Stomach (tissue), 9 donors: ENCODE measurements around the gene OAS3. TPM values are rescaled to one million over a fixed set of nuclear protein-coding genes. Genes with fewer than 3 reads are reported as not detected.
A peak's percentile ranks its signal among the peaks of the same experiment; 100 is the strongest.

Experiments used
- DNase-seq, 2 donors: peaks; one replicate each; pipeline versions ENCODE4 v3.0.0 to v3.0.0-alpha.2; 2013 to 2019
- H3K27ac ChIP-seq, 5 donors: fragments of 200-600 bp in 4 of 5; sonication (generic) in 4 of 5; one replicate each; pipeline ENCODE4 v1.5.1; 2013 to 2019; ENCODE audit warnings: mild to moderate bottlenecking in 1 of 5, moderate library complexity in 1 of 5
- H3K27me3 ChIP-seq, 3 donors: fragments of 200-600 bp; sonication (generic); one replicate each; pipeline ENCODE4 v1.5.1; 2017 to 2019; ENCODE audit warnings: mixed run types in 1 of 3
- H3K36me3 ChIP-seq, 4 donors: fragments of 200-600 bp; sonication (generic); 1 replicate in 3 of 4; 2 replicates in 1 of 4; pipeline ENCODE4 v1.5.1; 2016 to 2019
- H3K4me1 ChIP-seq, 4 donors: fragments of 200-600 bp; sonication (generic); one replicate each; pipeline ENCODE4 v1.5.1; 2016 to 2019
- H3K4me3 ChIP-seq, 4 donors: fragments of 200-600 bp; sonication (generic) in 3 of 4; one replicate each; pipeline ENCODE4 v1.5.1; 2016 to 2019; ENCODE audit warnings: mild to moderate bottlenecking in 1 of 4
- H3K9me3 ChIP-seq, 4 donors: fragments of 200-600 bp; sonication (generic); one replicate each; pipeline ENCODE4 v1.5.1; 2016 to 2019
- CTCF ChIP-seq, 7 experiments: fragments of 450-650 bp in 4 of 7; fragments of 200-600 bp in 3 of 7; sonication (generic) in 3 of 7; IDR thresholded peaks; one replicate each; pipeline ENCODE4 v1.5.1; 2016 to 2019; ENCODE audit warnings: antibody characterized with exemption in 7 of 7, control low read depth in 2 of 7, mild to moderate bottlenecking in 1 of 7
- EP300 ChIP-seq: sonication (generic); formaldehyde crosslinking; IDR thresholded peaks from one replicate; pipeline ENCODE4 v1.6.1; 2017; ENCODE audit warnings: antibody characterized with exemption
- POLR2A ChIP-seq, 4 donors: fragments of 450-650 bp; IDR thresholded peaks; one replicate each; pipeline ENCODE4 v1.6.1; 2016; ENCODE audit warnings: antibody characterized with exemption in 4 of 4, control low read depth in 2 of 4, mild to moderate bottlenecking in 1 of 4, moderate library complexity in 1 of 4
- POLR2AphosphoS5 ChIP-seq, 3 donors: sonication (generic); formaldehyde crosslinking; IDR thresholded peaks; one replicate each; pipeline ENCODE4 v1.6.1; 2016; ENCODE audit warnings: antibody characterized with exemption in 3 of 3
- WGBS, 5 donors: extraction: QIAGEN DNeasy Blood & Tissue Kit in 3 of 5; methylation state at CpG; one replicate each; pipeline versions ENCODE4 v1.1.5 to v1.1.7; 2013 to 2018; 5-methylcytosine and 5-hydroxymethylcytosine counted together
- intact Hi-C: fragments of 100-400 bp; cut with DNase I; formaldehyde crosslinking; loops from one replicate; pipeline ENCODE4 v1.15.1; 2023; ENCODE audit warnings: low total_unique reads
- polyA plus RNA-seq, 3 donors: library from polyadenylated mRNA; stranded (reverse); fragments of 200-250 nt; gene quantifications; one replicate each; pipeline ENCODE4 v1.2.3, GENCODE V29; 2013
- total RNA-seq, 5 donors: library from RNA; depleted of rRNA; stranded (reverse); fragments of >200 nt; gene quantifications; one replicate each; pipeline versions ENCODE4 v1.1.0 to v1.2.3, GENCODE V29; 2014 to 2016
- donor health status: healthy with polysubstance abuse.
- donor health status: Bipolar disorder and iron deficiency.
- donor health status: healthy.

OAS3 gene
- total and polyA plus RNA-seq, 8 donors, result 5.7 to 208 (median 9.8) TPM

GRCh38 chr12:112970391-112970790, 32.1 kb downstream of the OAS3 start:
- WGBS, 5 donors, result 69 to 95% (median 92%) methylated on average over 2 of the region's 2 CpGs
- intact Hi-C loops, result no loop called here
- Histone ChIP-seq H3K36me3 (peaks cover 9 to 60% (median 57%) of the 10 kb centered on the region in 4 donors), H3K27me3 (no peaks in the 10 kb centered on the region), H3K27ac (no peak overlapping the region), H3K4me1 (peaks cover 0 to 5% (median 0%) of the 10 kb centered on the region in 4 donors), H3K9me3 (no peaks in the 10 kb centered on the region), H3K4me3 (no peak overlapping the region)
- DNase-seq, result no peak
- no peak for TF ChIP-seq POLR2A (IDR thresholded peaks at IDR 0.05)
- TF ChIP-seq POLR2AphosphoS5 (IDR thresholded peaks at IDR 0.05), result no peak
- TF ChIP-seq EP300, result no peak
- TF ChIP-seq CTCF (IDR thresholded peaks at IDR 0.05), result no peak

- no peaks in the 10 kb centered on the region for H3K9me3 ChIP-seq
- peaks cover 0 to 5% (median 0%) of the 10 kb centered on the region in 4 donors for H3K4me1 ChIP-seq
- no peaks in the 10 kb centered on the region for H3K27me3 ChIP-seq
- H3K27ac ChIP-seq, result no peak overlapping the region
- no peak overlapping the region for H3K4me3 ChIP-seq
- DNase-seq, result peak in 1 of 2 donors; percentile 53
- intact Hi-C loops, result no loop called here
- WGBS, 5 donors, result 66 to 77% (median 70%) methylated on average over 5 of the region's 5 CpGs
- peaks cover 1 to 52% (median 48%) of the 10 kb centered on the region in 4 donors for H3K36me3 ChIP-seq
- TF ChIP-seq EP300, result no peak
- TF ChIP-seq POLR2A (IDR thresholded peaks at IDR 0.05), result no peak
- no peak for TF ChIP-seq CTCF (IDR thresholded peaks at IDR 0.05)
- TF ChIP-seq POLR2AphosphoS5 (IDR thresholded peaks at IDR 0.05), result no peak
Measured at GRCh38 chr12:112971248-112971647, 33.0 kb downstream of the OAS3 start.

GRCh38 chr12:112973011-112973735, 34.9 kb downstream of the OAS3 start:
- H3K27ac ChIP-seq, result no peak overlapping the region
- intact Hi-C loops, result no loop called here
- H3K9me3 ChIP-seq, result no peaks in the 10 kb centered on the region
- TF ChIP-seq EP300, result no peak
- TF ChIP-seq CTCF (IDR thresholded peaks at IDR 0.05), result no peak
- no peak for TF ChIP-seq POLR2A (IDR thresholded peaks at IDR 0.05)
- TF ChIP-seq POLR2AphosphoS5 (IDR thresholded peaks at IDR 0.05), result no peak
- H3K4me3 ChIP-seq, result no peak overlapping the region
- H3K4me1 ChIP-seq, result peaks cover 0 to 13% (median 8%) of the 10 kb centered on the region in 4 donors
- no peak for DNase-seq
- H3K27me3 ChIP-seq, result no peaks in the 10 kb centered on the region
- 82 to 90% (median 89%) methylated on average over 4 of the region's 4 CpGs for WGBS, 5 donors
- H3K36me3 ChIP-seq, result peaks cover 0 to 33% (median 29%) of the 10 kb centered on the region in 4 donors

- intact Hi-C loops, result no loop called here
- WGBS, 5 donors, result 43 to 50% (median 47%) methylated on average over 5 of the region's 5 CpGs
- H3K27ac ChIP-seq, result no peak overlapping the region
Measured at GRCh38 chr12:112973818-112974231, 35.6 kb downstream of the OAS3 start.

More at GRCh38 chr12:112973818-112974231, 35.6 kb downstream of the OAS3 start:
- DNase-seq, result no peak
- peaks cover 0 to 19% (median 11%) of the 10 kb centered on the region in 4 donors for H3K4me1 ChIP-seq
- peaks cover 0 to 26% (median 23%) of the 10 kb centered on the region in 4 donors for H3K36me3 ChIP-seq
- no peaks in the 10 kb centered on the region for H3K9me3 ChIP-seq
- no peaks in the 10 kb centered on the region for H3K27me3 ChIP-seq
- H3K4me3 ChIP-seq, result no peak overlapping the region
- TF ChIP-seq CTCF (IDR thresholded peaks at IDR 0.05) (no peak), EP300 (no peak), POLR2A (IDR thresholded peaks at IDR 0.05) (no peak), POLR2AphosphoS5 (IDR thresholded peaks at IDR 0.05) (no peak)
